B cell (primary cell): ENCODE results near the gene ADCY1. TPM values are rescaled to one million over a fixed set of nuclear protein-coding genes. Genes with fewer than 3 reads are reported as not detected.

Experiments used
- ATAC-seq: fragments of 200-7000 bp; cut with Tn5 transposase; one replicate; pipeline ENCODE4 v1.10.0; 2021; ENCODE audit warnings: low read depth, mild to moderate bottlenecking, moderate number of reproducible peaks, moderate library complexity
- CTCF ChIA-PET: fragments of 350-600 bp; sonication (Branson Sonifier 250); formaldehyde crosslinking; loops from one replicate; lab custom pipeline; 2021; ENCODE audit warnings: antibody characterized with exemption, inconsistent platforms; lab: Charles Lee
- POLR2A ChIA-PET: fragments of 350-600 bp; sonication (Branson Sonifier 250); formaldehyde crosslinking; loops from one replicate; lab custom pipeline; 2021; ENCODE audit warnings: antibody characterized with exemption; lab: Charles Lee
- DNase-seq: peaks from one replicate; pipeline ENCODE4 v3.0.0; 2013
- H2AFZ ChIP-seq: 2 replicates; pipeline ENCODE4 v1.6.1; 2012; ENCODE audit warnings: mild to moderate bottlenecking, low read depth, low read length; ENCODE audit not compliant: insufficient read depth, poor library complexity, severe bottlenecking
- H3K27ac ChIP-seq, 2 donors: 1 replicate in 1 of 2; 2 replicates in 1 of 2; pipeline ENCODE4 v1.5.1; 2012 to 2013; ENCODE audit warnings: low read length in 2 of 2, mild to moderate bottlenecking in 2 of 2, moderate library complexity in 1 of 2
- H3K27me3 ChIP-seq, 4 experiments: fragments of 200-600 bp in 1 of 4; sonication (generic) in 1 of 4; replicated peaks in 1 of 4; 1 replicate in 2 of 4; 2 replicates in 2 of 4; pipeline versions ENCODE4 v1.6.1 to v1.7.0; 2013 to 2016; ENCODE audit warnings: low read length in 3 of 4, mild to moderate bottlenecking in 2 of 4, mixed read lengths in 1 of 4, moderate library complexity in 1 of 4; ENCODE audit not compliant: insufficient read depth in 4 of 4, control insufficient read depth in 3 of 4; ENCODE audit errors: control extremely low read depth in 1 of 4
- H3K36me3 ChIP-seq, 2 experiments: replicated peaks in 1 of 2; 1 replicate in 1 of 2; 2 replicates in 1 of 2; pipeline versions ENCODE4 v1.6.1 to v1.7.1; 2013; ENCODE audit warnings: low read length in 1 of 2; ENCODE audit not compliant: insufficient read depth in 2 of 2, control insufficient read depth in 1 of 2; ENCODE audit errors: control extremely low read depth in 1 of 2, extremely low read depth in 1 of 2
- H3K4me1 ChIP-seq, 2 donors: fragments of 200-600 bp in 1 of 2; sonication (generic) in 1 of 2; 1 replicate in 1 of 2; 2 replicates in 1 of 2; pipeline versions ENCODE4 v1.5.1 to v1.6.1; 2013 to 2017; ENCODE audit warnings: low read length in 2 of 2; ENCODE audit not compliant: control insufficient read depth in 2 of 2, insufficient read depth in 2 of 2
- H3K4me2 ChIP-seq: replicated peaks from 2 replicates; pipeline ENCODE3; 2012; ENCODE audit warnings: mild to moderate bottlenecking, low read depth, low read length; ENCODE audit not compliant: poor library complexity, severe bottlenecking
- H3K4me3 ChIP-seq, 5 experiments: fragments of 200-600 bp in 1 of 5; sonication (generic) in 1 of 5; 1 replicate in 3 of 5; 2 replicates in 2 of 5; pipeline versions ENCODE4 v1.5.1 to v1.7.0; 2011 to 2016; ENCODE audit warnings: low read length in 4 of 5, mild to moderate bottlenecking in 4 of 5, low read depth in 2 of 5, control low read depth in 1 of 5, moderate library complexity in 1 of 5; ENCODE audit not compliant: insufficient read depth in 1 of 5; ENCODE audit errors: control extremely low read depth in 1 of 5, extremely low read depth in 1 of 5
- H3K79me2 ChIP-seq: fragments of 200-600 bp; sonication (generic); one replicate; pipeline ENCODE4 v1.6.0; 2016; ENCODE audit warnings: low read length; ENCODE audit not compliant: control insufficient read depth, insufficient read depth
- H3K9ac ChIP-seq: fragments of 200-600 bp; sonication (generic); 2 replicates; pipeline ENCODE4 v1.6.1; 2017; ENCODE audit warnings: mild to moderate bottlenecking, low read length, moderate library complexity
- H3K9me3 ChIP-seq, 3 donors: one replicate each; pipeline versions ENCODE4 v1.6.1 to v1.7.1; 2013; ENCODE audit warnings: low read length in 2 of 3; ENCODE audit not compliant: control insufficient read depth in 2 of 3, insufficient read depth in 1 of 3; ENCODE audit errors: control extremely low read depth in 1 of 3
- H4K20me1 ChIP-seq: 2 replicates; pipeline ENCODE4 v1.6.0; 2012; ENCODE audit warnings: mild to moderate bottlenecking, low read length; ENCODE audit not compliant: insufficient read depth, control insufficient read depth, poor library complexity, severe bottlenecking
- H3K27ac Mint-ChIP-seq: one replicate; pipeline ENCODE4 v1.8.0; 2021; ENCODE audit warnings: mixed read lengths
- H3K27me3 Mint-ChIP-seq: one replicate; pipeline ENCODE4 v1.8.0; 2021; ENCODE audit warnings: mixed read lengths
- H3K4me1 Mint-ChIP-seq: one replicate; pipeline ENCODE4 v1.8.0; 2021; ENCODE audit warnings: mixed read lengths
- H3K4me3 Mint-ChIP-seq: one replicate; pipeline ENCODE4 v1.8.0; 2021; ENCODE audit warnings: mixed read lengths
- H3K9me3 Mint-ChIP-seq: one replicate; pipeline ENCODE4 v1.8.0; 2022; ENCODE audit warnings: mixed read lengths; ENCODE audit not compliant: insufficient read depth
- CTCF ChIP-seq: fragments of 200-600 bp; IDR thresholded peaks from one replicate; pipeline ENCODE4 v1.8.0; 2022; ENCODE audit warnings: antibody characterized with exemption, mild to moderate bottlenecking
- EZH2 ChIP-seq: IDR thresholded peaks from 2 replicates; pipeline ENCODE4 v1.6.1; 2012; ENCODE audit warnings: borderline replicate concordance, low read depth, mild to moderate bottlenecking, moderate library complexity, low read length; ENCODE audit not compliant: insufficient read depth, poor library complexity, severe bottlenecking
- WGBS: methylation state at CpG from one replicate; pipeline ENCODE4 v1.1.5; 2013; ENCODE audit warnings: missing lambda C conversion rate; ENCODE audit not compliant: insufficient coverage; 5-methylcytosine and 5-hydroxymethylcytosine counted together
- intact Hi-C: fragments of 100-400 bp; cut with micrococcal nuclease; formaldehyde crosslinking; loops from one replicate; pipeline ENCODE4 v1.10.0; 2022
- polyA plus RNA-seq: library from polyadenylated mRNA; depleted of rRNA; stranded (reverse); fragments of >200 nt; gene quantifications from 2 replicates; pipeline ENCODE4 v1.2.3, GENCODE V29; 2012
- total RNA-seq, 2 donors: library from RNA; stranded (reverse); fragments of 120-200 nt in 1 of 2; gene quantifications; 1 replicate in 1 of 2; 2 replicates in 1 of 2; pipeline versions ENCODE4 v1.2.3 to v1.2.4, GENCODE V29; 2013 to 2022

Gene ADCY1
- total and polyA plus RNA-seq, 2 donors (not counting 1 experiment from before 2014, with no cell fraction given), result 0.05 to 0.12 TPM

- no peak for TF ChIP-seq EZH2
- no peak for TF ChIP-seq CTCF
- 90% methylated on average over 4 of the region's 4 CpGs for WGBS
Observed at GRCh38 chr7:45644237-45644636, 70.1 kb downstream of the ADCY1 start.

GRCh38 chr7:45645141-45645969 lies 71.2 kb downstream of the ADCY1 start:
- H3K27ac ChIP-seq, result no peak overlapping the region
- no peak for DNase-seq
- TF ChIP-seq CTCF (no peak), EZH2 (no peak)
- 87% methylated on average over 3 of the region's 8 CpGs for WGBS
- no peak for ATAC-seq
- H3K4me1 ChIP-seq, result no peaks in the 10 kb centered on the region
- no peak overlapping the region for H2AFZ ChIP-seq
- no peak overlapping the region for H3K27ac Mint-ChIP-seq
- intact Hi-C loops, result no loop called here
- H3K9me3 Mint-ChIP-seq, result no peaks in the 10 kb centered on the region
- H3K9ac ChIP-seq, result no peak overlapping the region
- no peaks in the 10 kb centered on the region for H3K79me2 ChIP-seq
- CTCF ChIA-PET, result no interaction called here
- no peaks in the 10 kb centered on the region for H3K9me3 ChIP-seq
- no peaks in the 10 kb centered on the region for H3K27me3 Mint-ChIP-seq
- POLR2A ChIA-PET, result no interaction called here
- H3K4me2 ChIP-seq, result no peak overlapping the region
- H4K20me1 ChIP-seq, result no peaks in the 10 kb centered on the region
- H3K4me3 ChIP-seq, result no peak overlapping the region
- no peaks in the 10 kb centered on the region for H3K36me3 ChIP-seq
- no peak overlapping the region for H3K4me3 Mint-ChIP-seq
- H3K27me3 ChIP-seq, result no peaks in the 10 kb centered on the region
- H3K4me1 Mint-ChIP-seq, result no peaks in the 10 kb centered on the region

More at GRCh38 chr7:45644237-45644636, 70.1 kb downstream of the ADCY1 start:
- intact Hi-C loops, result no loop called here
- no peak overlapping the region for H3K4me3 Mint-ChIP-seq
- no peaks in the 10 kb centered on the region for H3K4me1 ChIP-seq
- POLR2A ChIA-PET, result no interaction called here
- ATAC-seq (no peak), DNase-seq (no peak)
- H3K4me3 ChIP-seq, result no peak overlapping the region
- no peak overlapping the region for H2AFZ ChIP-seq
- CTCF ChIA-PET, result no interaction called here
- no peaks in the 10 kb centered on the region for H4K20me1 ChIP-seq
- H3K27me3 ChIP-seq, result no peaks in the 10 kb centered on the region
- H3K4me1 Mint-ChIP-seq, result no peaks in the 10 kb centered on the region
- no peaks in the 10 kb centered on the region for H3K27me3 Mint-ChIP-seq
- no peaks in the 10 kb centered on the region for H3K79me2 ChIP-seq
- H3K9me3 ChIP-seq, result no peaks in the 10 kb centered on the region
- no peaks in the 10 kb centered on the region for H3K9me3 Mint-ChIP-seq
- no peak overlapping the region for H3K4me2 ChIP-seq
- no peaks in the 10 kb centered on the region for H3K36me3 ChIP-seq
- H3K27ac ChIP-seq, result no peak overlapping the region
- H3K9ac ChIP-seq, result no peak overlapping the region
- H3K27ac Mint-ChIP-seq, result no peak overlapping the region
